H1 (cell line): Measurements from ENCODE around the gene ZNF425.

ENCODE experiments used
- BACH1 ChIP-seq: IDR thresholded peaks from 2 replicates; pipeline ENCODE4 v1.6.1; 2012; ENCODE audit warnings: low read length, improper control_type of control experiment
- CEBPB ChIP-seq: IDR thresholded peaks from 2 replicates; pipeline ENCODE4 v1.6.1; 2012; ENCODE audit warnings: low read depth, low read length
- EP300 ChIP-seq, 2 experiments: IDR thresholded peaks; 1 replicate in 1 of 2; 2 replicates in 1 of 2; pipeline ENCODE4 v1.6.1; 2011 to 2012; ENCODE audit warnings: low read depth in 2 of 2, low read length in 2 of 2, mild to moderate bottlenecking in 2 of 2, borderline replicate concordance in 1 of 2, inconsistent platforms in 1 of 2, moderate library complexity in 1 of 2
- GTF2F1 ChIP-seq: IDR thresholded peaks from 2 replicates; pipeline ENCODE4 v1.6.1; 2012; ENCODE audit warnings: low read depth, low read length, improper control_type of control experiment, borderline replicate concordance
- RNF2 ChIP-seq: fragments of 200-900, 300-1000 bp; sonication (generic); IDR thresholded peaks from 2 replicates; pipeline ENCODE4 v1.7.1; 2016; ENCODE audit warnings: borderline replicate concordance, low read depth, mild to moderate bottlenecking, antibody characterized with exemption, low read length; ENCODE audit not compliant: poor library complexity, severe bottlenecking; ENCODE audit errors: missing control alignments
- SP2 ChIP-seq: IDR thresholded peaks from 2 replicates; pipeline ENCODE4 v1.6.1; 2012; ENCODE audit warnings: mild to moderate bottlenecking, low read length, inconsistent platforms
- TAF7 ChIP-seq: optimal IDR thresholded peaks from 2 replicates; pipeline ENCODE3; 2011; ENCODE audit warnings: low read depth, mild to moderate bottlenecking, inconsistent platforms, low read length, moderate library complexity, borderline replicate concordance
- YY1 ChIP-seq: IDR thresholded peaks from 2 replicates; pipeline ENCODE4 v1.6.1; 2011; ENCODE audit warnings: low read depth, mild to moderate bottlenecking, low read length
- TF ChIP-seq, protein P1 (sequence below), 3 experiments: IDR thresholded peaks; 1 replicate in 2 of 3; 2 replicates in 1 of 3; pipeline versions ENCODE4 v1.5.1 to v1.6.1; 2011; ENCODE audit warnings: low read length in 3 of 3, mild to moderate bottlenecking in 3 of 3, inconsistent platforms in 2 of 3, low read depth in 1 of 3, moderate library complexity in 1 of 3; ENCODE audit not compliant: insufficient read depth in 1 of 3; ENCODE audit errors: control extremely low read depth in 1 of 3
- TF ChIP-seq, protein P2 (sequence below): IDR thresholded peaks from 2 replicates; pipeline ENCODE4 v1.6.1; 2011; ENCODE audit warnings: low read depth, mild to moderate bottlenecking, low read length; ENCODE audit not compliant: insufficient read depth
- TF ChIP-seq, protein P3 (sequence below): IDR thresholded peaks from 2 replicates; pipeline ENCODE4 v1.6.1; 2012; ENCODE audit warnings: inconsistent platforms
- TF ChIP-seq, protein P4 (sequence below): IDR thresholded peaks from 2 replicates; pipeline ENCODE4 v1.6.1; 2012; ENCODE audit warnings: inconsistent platforms

DNA sequence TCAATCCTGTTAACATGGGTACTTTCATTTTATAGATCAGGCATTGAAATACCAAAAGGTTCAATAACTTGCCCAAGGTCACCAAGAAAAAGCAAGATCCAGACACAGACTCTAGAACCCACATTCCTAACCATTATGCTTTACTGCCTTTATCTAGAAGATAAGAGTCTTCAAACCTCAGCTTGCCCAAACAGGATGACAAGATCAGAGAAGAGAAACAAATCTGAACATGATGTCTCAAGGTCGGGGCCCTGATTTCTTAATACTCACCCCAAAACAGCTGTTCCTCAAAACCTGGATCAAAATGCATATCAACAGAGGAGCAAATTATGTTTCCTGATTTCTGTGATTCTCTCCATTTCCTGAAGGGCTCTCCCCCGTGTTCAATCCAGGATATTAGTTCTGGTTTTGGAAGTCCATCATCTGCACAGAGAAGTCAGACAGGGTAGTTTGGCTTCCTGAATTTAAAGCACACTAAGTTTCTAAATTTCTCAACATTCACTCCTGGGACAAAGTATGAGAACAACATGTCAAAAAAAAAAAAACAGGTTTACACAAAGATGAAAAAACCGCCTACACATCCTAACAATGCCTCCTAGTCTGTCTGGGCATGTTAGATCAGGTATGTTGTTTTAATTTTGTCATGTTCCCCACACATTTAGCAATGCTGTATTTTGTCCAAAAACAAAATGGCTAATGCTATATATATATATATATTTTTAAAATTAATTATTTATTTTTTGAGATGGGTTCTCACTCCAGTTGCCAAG lies 51.8 kb downstream of the ZNF425 start:
- no peak for TF ChIP-seq SP2
- TF ChIP-seq TAF7: no peak
- TF ChIP-seq, protein P1, sequence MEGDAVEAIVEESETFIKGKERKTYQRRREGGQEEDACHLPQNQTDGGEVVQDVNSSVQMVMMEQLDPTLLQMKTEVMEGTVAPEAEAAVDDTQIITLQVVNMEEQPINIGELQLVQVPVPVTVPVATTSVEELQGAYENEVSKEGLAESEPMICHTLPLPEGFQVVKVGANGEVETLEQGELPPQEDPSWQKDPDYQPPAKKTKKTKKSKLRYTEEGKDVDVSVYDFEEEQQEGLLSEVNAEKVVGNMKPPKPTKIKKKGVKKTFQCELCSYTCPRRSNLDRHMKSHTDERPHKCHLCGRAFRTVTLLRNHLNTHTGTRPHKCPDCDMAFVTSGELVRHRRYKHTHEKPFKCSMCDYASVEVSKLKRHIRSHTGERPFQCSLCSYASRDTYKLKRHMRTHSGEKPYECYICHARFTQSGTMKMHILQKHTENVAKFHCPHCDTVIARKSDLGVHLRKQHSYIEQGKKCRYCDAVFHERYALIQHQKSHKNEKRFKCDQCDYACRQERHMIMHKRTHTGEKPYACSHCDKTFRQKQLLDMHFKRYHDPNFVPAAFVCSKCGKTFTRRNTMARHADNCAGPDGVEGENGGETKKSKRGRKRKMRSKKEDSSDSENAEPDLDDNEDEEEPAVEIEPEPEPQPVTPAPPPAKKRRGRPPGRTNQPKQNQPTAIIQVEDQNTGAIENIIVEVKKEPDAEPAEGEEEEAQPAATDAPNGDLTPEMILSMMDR (IDR thresholded peaks at IDR 0.05; ENCODE audit: control extremely low read depth in 1 of 3, insufficient read depth in 1 of 3, low read depth in 1 of 3, low read length in 3 of 3): no peak
- TF ChIP-seq GTF2F1: no peak
- TF ChIP-seq, protein P2, sequence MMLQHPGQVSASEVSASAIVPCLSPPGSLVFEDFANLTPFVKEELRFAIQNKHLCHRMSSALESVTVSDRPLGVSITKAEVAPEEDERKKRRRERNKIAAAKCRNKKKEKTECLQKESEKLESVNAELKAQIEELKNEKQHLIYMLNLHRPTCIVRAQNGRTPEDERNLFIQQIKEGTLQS: no peak
- TF ChIP-seq, protein P3, sequence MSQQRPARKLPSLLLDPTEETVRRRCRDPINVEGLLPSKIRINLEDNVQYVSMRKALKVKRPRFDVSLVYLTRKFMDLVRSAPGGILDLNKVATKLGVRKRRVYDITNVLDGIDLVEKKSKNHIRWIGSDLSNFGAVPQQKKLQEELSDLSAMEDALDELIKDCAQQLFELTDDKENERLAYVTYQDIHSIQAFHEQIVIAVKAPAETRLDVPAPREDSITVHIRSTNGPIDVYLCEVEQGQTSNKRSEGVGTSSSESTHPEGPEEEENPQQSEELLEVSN: no peak
- no peak for TF ChIP-seq RNF2
- TF ChIP-seq CEBPB: no peak
- no peak for TF ChIP-seq BACH1
- no peak for TF ChIP-seq EP300 (IDR thresholded peaks at IDR 0.05; ENCODE audit: borderline replicate concordance in 1 of 2, low read depth in 2 of 2, low read length in 2 of 2)
- TF ChIP-seq YY1: no peak
- TF ChIP-seq, protein P4, sequence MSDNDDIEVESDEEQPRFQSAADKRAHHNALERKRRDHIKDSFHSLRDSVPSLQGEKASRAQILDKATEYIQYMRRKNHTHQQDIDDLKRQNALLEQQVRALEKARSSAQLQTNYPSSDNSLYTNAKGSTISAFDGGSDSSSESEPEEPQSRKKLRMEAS: no peak
